A549 (cell line): Measurements from ENCODE around the gene CHD9.

Experiments
- BCL3 ChIP-seq: fragments of >200 bp; sonication (Bioruptor Twin); formaldehyde crosslinking; IDR thresholded peaks from 3 replicates; pipeline ENCODE4 v1.6.1; 2016
- CHD2 ChIP-seq: fragments of 150-350 bp; IDR thresholded peaks from 2 replicates; pipeline ENCODE4 v1.6.1; 2014; ENCODE audit warnings: low read length; ENCODE audit not compliant: partially characterized antibody
- EP300 ChIP-seq, 2 experiments: fragments of >200 bp; sonication (Bioruptor Twin); formaldehyde crosslinking; IDR thresholded peaks; 2 replicates in 1 of 2; 3 replicates in 1 of 2; pipeline ENCODE4 v1.6.1; 2016 to 2017
- HDAC2 ChIP-seq: fragments of 200-600 bp; sonication (generic); IDR thresholded peaks from 2 replicates; pipeline ENCODE4 v1.6.1; 2016
- HOXA7 ChIP-seq: fragments of 250-450 bp; sonication (Bioruptor Pico); IDR thresholded peaks from 2 replicates; pipeline ENCODE4 v1.5.0; 2020; ENCODE audit warnings: mild to moderate bottlenecking, moderate library complexity
- MAFK ChIP-seq: fragments of 450-650 bp; IDR thresholded peaks from 2 replicates; pipeline ENCODE4 v1.6.1; 2014; ENCODE audit not compliant: partially characterized antibody
- POLR2A ChIP-seq: IDR thresholded peaks from 2 replicates; pipeline ENCODE4 v1.6.1; 2012; ENCODE audit warnings: mild to moderate bottlenecking, low read length
- POLR2AphosphoS2 ChIP-seq: conservative IDR thresholded peaks from 2 replicates; pipeline ENCODE4 v1.6.1; 2012; ENCODE audit warnings: low read length, improper control_type of control experiment, inconsistent platforms
- REST ChIP-seq: fragments of 200-600 bp; sonication (generic); IDR thresholded peaks from 2 replicates; pipeline ENCODE4 v1.6.1; 2016; ENCODE audit warnings: antibody characterized with exemption, mild to moderate bottlenecking, moderate library complexity
- SREBF2 ChIP-seq: fragments of 450-650 bp; IDR thresholded peaks from 2 replicates; pipeline ENCODE4 v1.6.1; 2014; ENCODE audit warnings: mild to moderate bottlenecking, moderate library complexity
- TP53 ChIP-seq: fragments of 250-450 bp; sonication (Bioruptor Pico); IDR thresholded peaks from 2 replicates; pipeline ENCODE4 v1.5.0; 2021; ENCODE audit warnings: mild to moderate bottlenecking, moderate library complexity
- ZFP36 ChIP-seq: fragments of 450-650 bp; IDR thresholded peaks from 2 replicates; pipeline ENCODE4 v1.6.1; 2014; ENCODE audit warnings: borderline replicate concordance; ENCODE audit not compliant: partially characterized antibody
- TF ChIP-seq, protein P1 (sequence below): fragments of >200 bp; sonication (Bioruptor Twin); formaldehyde crosslinking; IDR thresholded peaks from 3 replicates; pipeline ENCODE4 v1.5.1; 2016

- TF ChIP-seq, protein P1, sequence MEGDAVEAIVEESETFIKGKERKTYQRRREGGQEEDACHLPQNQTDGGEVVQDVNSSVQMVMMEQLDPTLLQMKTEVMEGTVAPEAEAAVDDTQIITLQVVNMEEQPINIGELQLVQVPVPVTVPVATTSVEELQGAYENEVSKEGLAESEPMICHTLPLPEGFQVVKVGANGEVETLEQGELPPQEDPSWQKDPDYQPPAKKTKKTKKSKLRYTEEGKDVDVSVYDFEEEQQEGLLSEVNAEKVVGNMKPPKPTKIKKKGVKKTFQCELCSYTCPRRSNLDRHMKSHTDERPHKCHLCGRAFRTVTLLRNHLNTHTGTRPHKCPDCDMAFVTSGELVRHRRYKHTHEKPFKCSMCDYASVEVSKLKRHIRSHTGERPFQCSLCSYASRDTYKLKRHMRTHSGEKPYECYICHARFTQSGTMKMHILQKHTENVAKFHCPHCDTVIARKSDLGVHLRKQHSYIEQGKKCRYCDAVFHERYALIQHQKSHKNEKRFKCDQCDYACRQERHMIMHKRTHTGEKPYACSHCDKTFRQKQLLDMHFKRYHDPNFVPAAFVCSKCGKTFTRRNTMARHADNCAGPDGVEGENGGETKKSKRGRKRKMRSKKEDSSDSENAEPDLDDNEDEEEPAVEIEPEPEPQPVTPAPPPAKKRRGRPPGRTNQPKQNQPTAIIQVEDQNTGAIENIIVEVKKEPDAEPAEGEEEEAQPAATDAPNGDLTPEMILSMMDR = no peak
- TF ChIP-seq EP300 (IDR thresholded peaks at IDR 0.05) (no peak), ZFP36 (no peak), CHD2 (no peak), REST (no peak), SREBF2 (no peak), POLR2A (no peak), MAFK (no peak), BCL3 (no peak), HOXA7 (CRISPR knock-in tag) (no peak), TP53 (CRISPR knock-in tag) (no peak), HDAC2 (no peak), POLR2AphosphoS2 (no peak)
These were observed 92.8 kb downstream of the CHD9 start for GRCh38 chr16:53147500-53148065.
